Stimulated activated CD8-positive, alpha-beta memory T cell treated with anti-CD3 and anti-CD28 coated beads, Interleukin-7, amount 100 ng/mL, for 48 hours (primary cell): ENCODE data around the gene TMEM220.
"Not testable (repeated sequence)": the region's sequence is repeated elsewhere in the genome, so short reads cannot be mapped to it uniquely, and the experiment has no call there.

ENCODE experiments used
- DNase-seq, 2 donors: peaks; one replicate each; pipeline ENCODE4 v3.0.0-alpha.2; 2020; ENCODE audit warnings: low read depth in 1 of 2; ENCODE audit errors: extremely low read depth in 1 of 2

TMEM220 gene

GRCh38 chr17:10755592-10756127 is 25.8 kb upstream of the TMEM220 start:
- no peak for DNase-seq

GRCh38 chr17:10754861-10755591 is 25.2 kb upstream of the TMEM220 start:
- DNase-seq: no peak

- DNase-seq: no peak
Measured at GRCh38 chr17:10754109-10754508, 24.3 kb upstream of the TMEM220 start.

GRCh38 chr17:10752696-10753095 is 22.9 kb upstream of the TMEM220 start:
- DNase-seq: no peak

- no peak for DNase-seq
Measured at GRCh38 chr17:10751563-10751962, 21.7 kb upstream of the TMEM220 start.

- no peak for DNase-seq
Measured at GRCh38 chr17:10750210-10750609, 20.4 kb upstream of the TMEM220 start.

- DNase-seq: no peak
Measured at GRCh38 chr17:10748531-10749181, 18.8 kb upstream of the TMEM220 start.

- no peak for DNase-seq
Measured at GRCh38 chr17:10745231-10745630, 15.4 kb upstream of the TMEM220 start.

- DNase-seq: no peak
Measured at GRCh38 chr17:10744501-10745000, 14.7 kb upstream of the TMEM220 start.

GRCh38 chr17:10743316-10744009 is 13.6 kb upstream of the TMEM220 start:
- no peak for DNase-seq

- DNase-seq: no peak
Measured at GRCh38 chr17:10742431-10742830, 12.6 kb upstream of the TMEM220 start.

GRCh38 chr17:10741416-10742135 is 11.8 kb upstream of the TMEM220 start:
- no peak for DNase-seq

- DNase-seq: no peak
Measured at GRCh38 chr17:10739386-10739785, 9.6 kb upstream of the TMEM220 start.

- no peak for DNase-seq
Measured at GRCh38 chr17:10738521-10739258, 8.9 kb upstream of the TMEM220 start.

GRCh38 chr17:10737736-10738135 is 7.9 kb upstream of the TMEM220 start:
- DNase-seq: no peak

- DNase-seq: no peak
Measured at GRCh38 chr17:10737168-10737622, 7.4 kb upstream of the TMEM220 start.

GRCh38 chr17:10735821-10736220 is 6.0 kb upstream of the TMEM220 start:
- DNase-seq: no peak

GRCh38 chr17:10735251-10735650 is 5.4 kb upstream of the TMEM220 start:
- no peak for DNase-seq

- no peak for DNase-seq
Measured at GRCh38 chr17:10733666-10734065, 3.8 kb upstream of the TMEM220 start.

- DNase-seq: not testable (repeated sequence)
Measured at GRCh38 chr17:10732121-10732520, 2.3 kb upstream of the TMEM220 start.
